Cerebellar nuclear complex (tissue), 1 donor: ENCODE results near the gene PCDHGB5.
"Not testable (repeated sequence)": the region's sequence is repeated elsewhere in the genome, so short reads cannot be mapped to it uniquely, and the experiment has no call there.

Source experiments
- DNase-seq, 2 experiments: peaks; one replicate each; lab custom pipeline; 2025; lab: John Stamatoyannopoulos, UW

PCDHGB5 gene

DNA sequence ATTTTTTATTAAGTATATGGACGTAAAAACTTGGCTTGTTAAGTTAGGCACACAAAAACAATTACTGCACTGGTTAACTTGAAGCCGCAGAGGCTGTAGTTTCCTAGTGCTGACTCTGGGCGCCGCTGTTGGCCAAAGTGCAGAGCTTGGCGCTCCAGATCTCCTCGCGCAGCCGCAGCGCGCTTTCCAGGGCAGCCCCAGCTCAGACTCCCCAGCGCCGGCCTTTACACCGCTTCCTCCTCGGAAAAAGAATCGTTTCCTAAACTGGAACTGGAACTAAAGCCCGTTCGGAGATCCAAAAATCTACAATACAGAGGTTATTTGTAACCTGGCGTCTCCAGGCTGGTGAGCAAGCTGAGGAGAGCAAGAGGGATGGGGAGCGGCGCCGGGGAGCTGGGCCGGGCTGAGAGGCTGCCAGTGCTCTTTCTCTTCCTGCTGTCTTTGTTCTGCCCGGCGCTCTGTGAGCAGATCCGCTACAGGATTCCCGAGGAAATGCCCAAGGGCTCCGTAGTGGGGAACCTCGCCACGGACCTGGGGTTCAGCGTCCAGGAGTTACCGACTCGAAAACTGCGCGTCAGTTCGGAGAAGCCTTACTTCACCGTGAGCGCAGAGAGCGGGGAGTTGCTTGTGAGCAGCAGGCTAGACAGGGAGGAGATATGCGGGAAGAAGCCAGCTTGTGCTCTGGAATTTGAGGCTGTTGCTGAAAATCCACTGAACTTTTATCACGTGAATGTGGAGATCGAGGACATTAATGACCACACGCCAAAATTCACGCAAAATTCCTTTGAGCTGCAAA, at the start of gene PCDHGB5:
PCDHGB5 (plus strand) TSS at position 192 of the 796 bp plus-strand sequence; CDS start at position 373, 181 bp downstream.
- not testable (repeated sequence) for DNase-seq

DNA sequence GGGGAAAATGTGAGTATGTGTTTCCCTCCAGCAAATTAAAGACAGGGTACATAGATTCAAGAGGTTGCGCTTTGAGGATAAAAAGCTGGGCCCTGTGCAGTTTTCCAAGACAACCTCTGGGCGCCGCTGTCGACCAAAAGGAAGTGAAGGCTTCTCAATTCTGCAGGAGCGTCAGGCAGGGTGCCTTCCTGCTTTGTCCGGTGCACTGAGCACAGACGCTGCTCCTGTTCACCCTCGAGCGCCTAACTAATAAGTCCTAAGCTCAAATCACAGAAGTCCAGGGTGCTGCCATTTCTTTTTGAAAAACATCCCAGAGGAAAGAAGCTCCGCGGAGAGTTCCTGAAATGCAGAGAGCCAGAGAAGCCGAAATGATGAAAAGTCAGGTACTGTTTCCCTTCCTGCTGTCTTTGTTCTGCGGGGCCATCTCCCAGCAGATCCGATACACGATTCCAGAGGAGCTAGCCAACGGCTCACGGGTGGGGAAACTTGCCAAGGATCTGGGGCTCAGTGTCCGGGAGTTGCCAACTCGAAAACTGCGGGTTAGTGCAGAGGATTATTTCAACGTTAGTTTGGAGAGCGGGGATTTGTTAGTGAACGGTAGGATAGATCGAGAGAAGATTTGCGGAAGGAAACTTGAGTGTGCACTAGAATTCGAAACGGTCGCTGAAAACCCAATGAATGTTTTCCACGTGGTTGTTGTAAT, 47.7 kb upstream of the PCDHGB5 start, which contains the start of gene PCDHGB1:
PCDHGB1 (plus strand) TSS at position 183 of the 703 bp plus-strand sequence; CDS start at position 345, 162 bp downstream.
- no peak for DNase-seq

GRCh38 chr5:141351591-141351990, 46.2 kb upstream of the PCDHGB5 start:
- no peak for DNase-seq

DNA sequence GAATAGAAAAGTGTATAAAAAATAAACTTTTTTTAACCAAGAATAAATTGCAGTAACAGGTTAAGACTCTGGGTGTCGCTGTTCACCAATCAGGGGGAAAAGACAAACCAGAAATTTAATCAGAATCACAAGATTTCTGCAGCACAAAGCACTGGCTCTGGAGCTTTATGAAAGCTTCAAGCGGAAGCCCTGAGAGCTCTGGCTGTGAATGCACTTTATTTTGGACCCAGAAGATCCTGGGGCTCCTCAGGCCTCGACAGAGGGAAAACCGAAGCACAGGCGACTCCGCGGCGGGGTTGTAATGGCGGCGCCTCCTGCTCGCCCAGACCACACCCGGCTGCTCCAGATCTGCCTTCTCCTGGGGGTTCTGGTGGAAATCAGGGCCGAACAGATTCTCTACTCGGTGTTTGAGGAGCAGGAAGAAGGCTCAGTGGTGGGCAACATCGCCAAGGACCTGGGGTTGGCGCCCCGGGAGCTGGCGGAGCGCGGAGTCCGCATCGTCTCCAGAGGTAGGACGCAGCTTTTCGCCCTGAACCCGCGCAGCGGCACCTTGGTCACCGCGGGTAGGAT, 42.8 kb upstream of the PCDHGB5 start, which contains the start of gene PCDHGA4:
PCDHGA4 (plus strand) TSS at position 122 of the 570 bp plus-strand sequence; CDS start at position 209, 87 bp downstream.
- no peak for DNase-seq

- DNase-seq, result no peak
Observed at GRCh38 chr5:141355641-141356040, 42.1 kb upstream of the PCDHGB5 start.

- no peak for DNase-seq
Observed at GRCh38 chr5:141356133-141356532, 41.6 kb upstream of the PCDHGB5 start.

- no peak for DNase-seq
Observed at GRCh38 chr5:141356950-141357349, 40.8 kb upstream of the PCDHGB5 start.

GRCh38 chr5:141359790-141360426, 37.8 kb upstream of the PCDHGB5 start, which contains the start of gene PCDHGB2:
TSS of gene PCDHGB2 (plus strand) at chr5:141359994. CDS start at chr5:141360136, 142 bp downstream.
- DNase-seq, result no peak

DNA sequence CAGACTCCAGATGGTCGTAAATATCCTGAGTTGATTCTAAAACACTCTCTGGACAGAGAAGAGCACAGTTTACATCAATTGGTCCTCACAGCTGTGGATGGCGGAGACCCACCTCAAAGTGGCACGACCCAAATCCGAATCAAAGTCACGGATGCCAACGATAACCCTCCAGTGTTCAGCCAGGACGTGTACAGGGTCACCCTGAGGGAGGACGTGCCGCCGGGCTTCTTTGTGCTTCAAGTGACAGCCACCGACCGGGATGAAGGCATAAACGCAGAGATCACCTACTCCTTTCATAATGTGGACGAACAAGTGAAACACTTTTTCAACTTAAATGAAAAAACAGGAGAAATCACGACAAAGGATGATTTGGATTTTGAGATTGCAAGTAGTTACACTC, 37.1 kb upstream of the PCDHGB5 start:
- DNase-seq, result no peak

- no peak for DNase-seq
Observed at GRCh38 chr5:141362719-141363118, 35.0 kb upstream of the PCDHGB5 start.

GRCh38 chr5:141363952-141364660, 33.6 kb upstream of the PCDHGB5 start, which contains the start of gene PCDHGA5:
TSS of gene PCDHGA5 (plus strand) at chr5:141364162. CDS start at chr5:141364331, 169 bp downstream.
- DNase-seq, result no peak

DNA sequence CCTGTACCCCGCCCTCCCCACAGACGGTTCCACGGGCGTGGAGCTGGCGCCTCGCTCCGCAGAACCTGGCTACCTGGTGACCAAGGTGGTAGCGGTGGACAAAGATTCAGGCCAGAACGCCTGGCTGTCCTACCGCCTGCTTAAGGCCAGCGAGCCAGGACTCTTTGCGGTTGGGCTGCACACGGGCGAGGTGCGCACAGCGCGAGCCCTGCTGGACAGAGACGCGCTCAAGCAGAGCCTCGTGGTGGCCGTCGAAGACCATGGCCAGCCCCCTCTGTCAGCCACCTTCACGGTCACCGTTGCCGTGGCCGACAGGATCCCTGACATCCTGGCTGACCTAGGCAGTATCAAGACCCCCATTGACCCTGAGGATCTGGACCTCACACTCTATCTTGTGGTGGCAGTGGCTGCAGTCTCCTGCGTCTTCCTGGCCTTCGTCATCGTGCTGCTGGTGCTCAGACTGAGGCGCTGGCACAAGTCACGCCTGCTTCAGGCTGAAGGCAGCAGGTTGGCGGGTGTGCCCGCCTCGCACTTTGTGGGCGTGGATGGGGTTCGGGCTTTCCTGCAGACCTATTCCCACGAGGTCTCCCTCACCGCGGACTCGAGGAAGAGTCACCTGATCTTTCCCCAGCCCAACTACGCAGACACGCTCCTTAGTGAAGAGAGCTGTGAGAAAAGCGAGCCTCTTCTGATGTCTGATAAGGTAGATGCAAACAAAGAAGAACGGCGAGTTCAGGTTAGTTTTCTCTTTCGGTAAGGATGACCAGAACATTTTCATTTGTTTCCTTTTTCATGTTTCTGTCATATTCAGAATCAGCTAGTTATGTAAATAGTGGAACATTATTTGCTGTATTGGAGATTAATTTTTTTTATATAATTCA, 31.5 kb upstream of the PCDHGB5 start:
- no peak for DNase-seq

- no peak for DNase-seq
Observed at GRCh38 chr5:141369994-141370848, 27.5 kb upstream of the PCDHGB5 start, which contains the start of gene PCDHGB3. TSS of gene PCDHGB3 (plus strand) at chr5:141370242. CDS start at chr5:141370395, 153 bp downstream.

DNA sequence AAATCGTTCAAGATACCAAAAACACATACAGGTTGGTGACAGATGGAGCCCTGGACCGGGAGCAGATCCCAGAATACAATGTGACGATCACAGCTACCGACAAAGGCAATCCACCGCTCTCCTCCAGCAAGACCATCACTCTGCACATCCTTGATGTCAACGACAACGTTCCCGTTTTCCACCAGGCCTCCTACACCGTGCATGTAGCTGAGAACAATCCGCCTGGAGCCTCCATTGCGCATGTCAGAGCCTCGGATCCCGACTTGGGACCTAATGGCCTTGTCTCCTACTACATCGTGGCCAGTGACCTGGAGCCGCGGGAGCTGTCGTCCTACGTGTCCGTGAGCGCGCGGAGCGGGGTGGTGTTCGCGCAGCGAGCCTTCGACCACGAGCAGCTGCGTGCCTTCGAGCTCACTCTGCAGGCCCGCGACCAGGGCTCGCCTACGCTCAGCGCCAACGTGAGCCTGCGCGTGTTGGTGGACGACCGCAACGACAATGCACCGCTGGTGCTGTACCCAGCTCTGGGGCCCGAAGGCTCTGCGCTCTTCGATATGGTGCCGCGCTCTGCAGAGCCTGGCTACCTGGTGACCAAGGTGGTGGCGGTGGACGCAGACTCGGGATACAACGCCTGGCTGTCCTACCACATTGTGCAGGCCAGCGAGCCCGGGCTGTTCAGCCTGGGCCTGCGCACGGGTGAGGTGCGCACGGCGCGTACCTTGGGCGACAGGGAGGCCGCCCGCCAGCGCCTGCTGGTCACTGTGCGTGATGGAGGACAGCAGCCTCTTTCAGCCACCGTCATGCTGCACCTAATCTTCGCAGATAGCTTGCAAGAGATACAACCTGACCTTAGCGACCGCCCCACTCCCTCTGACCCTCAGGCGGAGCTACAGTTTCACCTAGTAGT, 25.9 kb upstream of the PCDHGB5 start:
- no peak for DNase-seq

- no peak for DNase-seq
Observed at GRCh38 chr5:141373673-141374317, 24.0 kb upstream of the PCDHGB5 start, which contains the start of gene PCDHGA6. TSS of gene PCDHGA6 (plus strand) at chr5:141373891. CDS start at chr5:141374084, 193 bp downstream.

DNA sequence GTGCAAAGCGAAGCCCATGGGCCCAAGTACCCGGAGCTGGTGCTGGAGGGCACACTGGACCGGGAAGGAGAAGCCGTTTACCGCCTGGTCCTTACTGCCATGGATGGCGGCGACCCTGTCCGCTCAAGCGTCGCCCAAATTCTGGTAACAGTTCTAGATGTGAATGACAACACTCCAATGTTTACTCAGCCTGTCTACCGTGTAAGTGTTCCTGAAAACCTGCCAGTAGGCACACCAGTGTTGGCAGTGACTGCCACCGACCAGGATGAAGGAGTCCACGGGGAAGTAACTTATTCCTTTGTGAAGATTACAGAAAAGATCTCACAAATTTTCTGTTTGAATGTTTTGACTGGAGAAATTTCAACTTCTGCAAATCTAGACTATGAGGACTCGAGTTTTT, 23.1 kb upstream of the PCDHGB5 start:
- no peak for DNase-seq

GRCh38 chr5:141375444-141376155, 22.1 kb upstream of the PCDHGB5 start:
- DNase-seq, result not testable (repeated sequence)
